Right lobe of liver (tissue), 6 donors: ENCODE measurements around the gene LDLRAD4. TPM values are rescaled to one million over a fixed set of nuclear protein-coding genes. Genes with fewer than 3 reads are reported as not detected.

ENCODE experiments used
- ATAC-seq, 4 donors: fragments of 200-7000 bp; cut with Tn5 transposase; one replicate each; pipeline ENCODE4 v1.9.1; 2020; ENCODE audit warnings: mild to moderate bottlenecking in 4 of 4, moderate library complexity in 4 of 4
- DNase-seq, 3 donors: peaks; one replicate each; pipeline ENCODE4 v3.0.0-alpha.2; 2020
- H3K27ac ChIP-seq, 3 donors: fragments of 200-600 bp; one replicate each; pipeline ENCODE4 v1.8.0; 2022
- H3K27me3 ChIP-seq, 2 donors: fragments of 200-600 bp; one replicate each; pipeline ENCODE4 v1.8.0; 2022
- H3K36me3 ChIP-seq, 4 donors: fragments of 200-600 bp; sonication (generic) in 1 of 4; one replicate each; pipeline versions ENCODE4 v1.5.1 to v1.8.0; 2017 to 2022; ENCODE audit warnings: control low read depth in 1 of 4
- H3K4me1 ChIP-seq, 4 donors: fragments of 200-600 bp; sonication (generic) in 1 of 4; one replicate each; pipeline versions ENCODE4 v1.5.1 to v1.8.0; 2017 to 2022; ENCODE audit warnings: control low read depth in 1 of 4
- H3K4me3 ChIP-seq, 3 donors: fragments of 200-600 bp; one replicate each; pipeline ENCODE4 v1.8.0; 2022
- H3K9me3 ChIP-seq, 4 donors: fragments of 200-600 bp; sonication (generic) in 1 of 4; one replicate each; pipeline versions ENCODE4 v1.5.1 to v1.8.0; 2017 to 2022; ENCODE audit warnings: control low read depth in 1 of 4
- POLR2A ChIP-seq: fragments of 450-650 bp; IDR thresholded peaks from one replicate; pipeline ENCODE4 v1.6.1; 2017; ENCODE audit warnings: antibody characterized with exemption, mild to moderate bottlenecking
- WGBS: methylation state at CpG from one replicate; pipeline ENCODE4 v1.1.6; 2018; ENCODE audit warnings: low coverage, low lambda C conversion rate; ENCODE audit not compliant: insufficient coverage; ENCODE audit errors: missing lambda C conversion rate; 5-methylcytosine and 5-hydroxymethylcytosine counted together
- intact Hi-C, 2 donors: fragments of 100-400 bp; cut with DNase I; formaldehyde crosslinking; loops; one replicate each; pipeline versions ENCODE4 v1.11.2 to v1.14.1; 2022
- total RNA-seq, 6 experiments: library from RNA; depleted of rRNA in 2 of 6; stranded (reverse); fragments of >200 nt in 2 of 6; fragmentation: NEBNext Ultra II Directional in 3 of 6; extraction: Animal tissue kit (Norgen Biotek cat#: 25700) in 3 of 6; gene quantifications; one replicate each; pipeline versions ENCODE4 v1.1.0 to v1.2.4, GENCODE V29; 2016 to 2023
- TF ChIP-seq, protein P1 (sequence below), 4 donors: fragments of 200-600 bp in 3 of 4; fragments of 450-650 bp in 1 of 4; IDR thresholded peaks; one replicate each; pipeline versions ENCODE4 v1.5.1 to v1.8.0; 2016 to 2022; ENCODE audit warnings: antibody characterized with exemption in 4 of 4, mild to moderate bottlenecking in 2 of 4
- donor health status: DM: no; HTN: yes; CAD: no.
- donor health status: DM: no; HTN: no; CAD: no.
- donor health status: DM: no; HTN: no; CAD: no.
- donor health status: DM: no; HTN: yes; CAD: no.
- donor health status: DM: no; HTN: yes; CAD: no.

The LDLRAD4 gene
- total RNA-seq, 6 experiments from 2014 or later, result 10.6 to 66.4 (median 18.7) TPM

DNA sequence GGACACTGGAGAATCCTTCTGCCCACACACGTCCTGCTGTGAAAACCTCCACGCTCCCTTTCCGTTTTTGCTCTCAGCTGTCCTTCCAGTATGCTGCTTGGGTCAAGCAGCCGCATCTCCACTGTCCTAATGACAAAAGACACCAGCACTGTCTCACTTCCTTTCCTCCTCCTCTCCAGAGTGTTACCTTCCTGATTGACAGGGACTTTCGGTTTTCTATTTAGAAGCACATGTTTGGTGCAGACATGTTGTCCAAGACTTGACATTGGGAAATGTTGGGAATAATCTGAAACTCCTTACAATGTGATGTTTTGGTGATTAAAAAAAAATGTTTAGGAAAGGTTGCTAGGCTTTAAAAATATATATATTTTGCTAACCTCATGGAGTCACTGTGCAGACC lies 281.2 kb downstream of the LDLRAD4 start:
- 61% methylated on average over 5 of the region's 5 CpGs for WGBS
- no peaks in the 10 kb centered on the region for H3K36me3 ChIP-seq
- TF ChIP-seq, protein P1, sequence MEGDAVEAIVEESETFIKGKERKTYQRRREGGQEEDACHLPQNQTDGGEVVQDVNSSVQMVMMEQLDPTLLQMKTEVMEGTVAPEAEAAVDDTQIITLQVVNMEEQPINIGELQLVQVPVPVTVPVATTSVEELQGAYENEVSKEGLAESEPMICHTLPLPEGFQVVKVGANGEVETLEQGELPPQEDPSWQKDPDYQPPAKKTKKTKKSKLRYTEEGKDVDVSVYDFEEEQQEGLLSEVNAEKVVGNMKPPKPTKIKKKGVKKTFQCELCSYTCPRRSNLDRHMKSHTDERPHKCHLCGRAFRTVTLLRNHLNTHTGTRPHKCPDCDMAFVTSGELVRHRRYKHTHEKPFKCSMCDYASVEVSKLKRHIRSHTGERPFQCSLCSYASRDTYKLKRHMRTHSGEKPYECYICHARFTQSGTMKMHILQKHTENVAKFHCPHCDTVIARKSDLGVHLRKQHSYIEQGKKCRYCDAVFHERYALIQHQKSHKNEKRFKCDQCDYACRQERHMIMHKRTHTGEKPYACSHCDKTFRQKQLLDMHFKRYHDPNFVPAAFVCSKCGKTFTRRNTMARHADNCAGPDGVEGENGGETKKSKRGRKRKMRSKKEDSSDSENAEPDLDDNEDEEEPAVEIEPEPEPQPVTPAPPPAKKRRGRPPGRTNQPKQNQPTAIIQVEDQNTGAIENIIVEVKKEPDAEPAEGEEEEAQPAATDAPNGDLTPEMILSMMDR (IDR thresholded peaks at IDR 0.05), result no peak
- TF ChIP-seq POLR2A, result no peak
- peak overlapping the region in 2 of 3 donors; percentile 24 to 66 for H3K27ac ChIP-seq
- H3K9me3 ChIP-seq, result no peaks in the 10 kb centered on the region
- H3K4me1 ChIP-seq, result peaks cover 0 to 25% (median 12%) of the 10 kb centered on the region in 4 donors
- ATAC-seq, result no peak
- no peak overlapping the region for H3K4me3 ChIP-seq
- no peaks in the 10 kb centered on the region for H3K27me3 ChIP-seq
- intact Hi-C loops, result no loop called here
- DNase-seq, result no peak

DNA sequence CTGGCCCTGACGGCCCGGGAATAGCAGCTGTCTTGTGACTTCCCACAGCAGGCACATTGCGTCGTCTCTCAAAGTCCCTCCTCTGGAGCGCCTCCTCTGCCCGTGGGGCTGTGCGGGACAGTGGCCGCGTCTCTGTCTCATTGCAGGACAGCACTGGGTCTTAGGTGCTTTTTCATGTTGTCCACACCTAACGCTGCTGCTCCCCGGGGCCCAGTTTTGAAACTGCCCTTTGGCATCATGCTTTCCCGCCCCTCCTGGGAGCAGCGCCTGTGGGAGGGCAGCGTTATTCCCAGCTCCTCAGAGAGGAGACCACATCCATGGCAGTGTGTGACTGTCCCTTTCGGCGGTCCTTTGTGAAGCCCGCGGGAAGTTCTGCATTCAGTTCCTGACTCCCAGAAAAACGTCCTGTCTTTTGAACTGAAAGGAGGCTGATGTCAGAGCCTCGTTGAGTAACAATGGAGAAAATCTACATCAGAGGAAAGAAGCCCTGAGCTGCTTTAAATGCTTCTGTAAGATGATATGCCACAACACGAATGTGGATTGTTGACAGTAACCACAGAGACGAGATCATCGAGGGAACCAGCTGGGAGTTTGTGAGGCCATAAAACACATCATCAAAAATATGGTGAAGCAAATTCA lies 281.8 kb downstream of the LDLRAD4 start:
- ATAC-seq (peak; percentile 27 to 65 (median 54)), DNase-seq (no peak)
- Histone ChIP-seq H3K4me1 (peaks cover 0 to 25% (median 12%) of the 10 kb centered on the region in 4 donors), H3K27ac (peak overlapping the region in 2 of 3 donors; percentile 24 to 66), H3K4me3 (no peak overlapping the region), H3K9me3 (no peaks in the 10 kb centered on the region), H3K36me3 (no peaks in the 10 kb centered on the region), H3K27me3 (no peaks in the 10 kb centered on the region)
- WGBS, result 29% methylated on average over 21 of the region's 23 CpGs
- no peak for TF ChIP-seq POLR2A
- TF ChIP-seq, protein P1 (IDR thresholded peaks at IDR 0.05), result no peak
- intact Hi-C loops, result no loop called here

DNA sequence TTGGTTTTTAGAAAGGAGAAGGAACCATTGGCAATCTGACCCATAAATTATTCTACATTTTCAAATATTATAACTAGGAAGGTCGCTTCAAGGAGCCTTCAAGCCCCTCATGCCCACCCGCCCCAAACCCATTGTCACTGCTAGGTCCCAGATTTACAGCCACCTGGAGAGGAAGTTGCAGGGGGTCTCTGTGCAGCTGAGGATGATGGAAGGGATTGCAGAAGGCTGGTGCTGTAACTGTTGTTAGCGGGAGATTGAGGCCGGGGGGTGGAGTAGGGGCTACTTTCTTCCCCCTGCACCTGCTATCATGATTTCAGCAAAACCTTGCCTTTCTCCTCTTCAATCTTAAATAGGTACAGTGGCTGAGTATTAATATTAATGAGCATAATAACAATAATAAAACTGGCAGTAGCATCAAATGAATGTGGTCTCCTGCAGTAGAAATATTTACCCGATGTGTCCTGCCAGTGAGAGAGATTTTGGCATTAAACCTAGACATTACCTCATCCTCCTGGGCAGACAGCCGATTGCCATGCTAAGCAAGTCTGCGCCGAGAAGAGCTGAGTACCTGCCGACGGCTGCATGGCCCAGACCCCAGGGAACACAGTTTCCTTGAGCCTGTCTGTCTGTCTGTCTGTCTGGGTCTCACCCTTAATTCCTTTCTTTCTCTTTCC lies 282.4 kb downstream of the LDLRAD4 start:
- peak; percentile 61 to 84 (median 69) for DNase-seq
- Histone ChIP-seq H3K27ac (peak overlapping the region; percentile 8 to 78 (median 26)), H3K4me3 (no peak overlapping the region), H3K4me1 (peaks cover 0 to 25% (median 12%) of the 10 kb centered on the region in 4 donors), H3K27me3 (no peaks in the 10 kb centered on the region), H3K36me3 (no peaks in the 10 kb centered on the region), H3K9me3 (no peaks in the 10 kb centered on the region)
- TF ChIP-seq POLR2A, result no peak
- TF ChIP-seq, protein P1 (IDR thresholded peaks at IDR 0.05), result no peak
- 55% methylated on average over 9 of the region's 10 CpGs for WGBS
- peak; percentile 88 to 92 (median 92) for ATAC-seq
- intact Hi-C loops, result no loop called here

DNA sequence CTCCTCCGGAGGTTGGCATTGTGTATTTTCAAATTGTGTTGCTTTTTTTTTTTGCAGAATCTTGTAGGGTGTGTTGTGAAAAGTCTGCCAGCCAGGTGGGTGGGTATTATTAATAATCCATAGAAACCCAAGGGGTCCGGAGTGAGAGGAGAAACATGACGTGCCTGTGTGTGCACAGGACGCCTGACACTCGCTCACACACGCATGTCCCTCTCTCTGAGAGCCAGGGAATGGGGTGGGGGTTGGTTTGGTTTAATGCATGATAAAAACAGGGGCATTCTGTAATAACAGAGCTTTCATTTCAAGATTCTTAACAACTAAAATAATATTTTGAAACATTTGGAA lies 283.0 kb downstream of the LDLRAD4 start:
- intact Hi-C loops, result no loop called here
- 23% methylated on average over 6 of the region's 6 CpGs for WGBS
- DNase-seq, result no peak
- peak; percentile 4 to 12 (median 6) for ATAC-seq
- H3K4me3 ChIP-seq, result no peak overlapping the region
- no peaks in the 10 kb centered on the region for H3K27me3 ChIP-seq
- no peak for TF ChIP-seq POLR2A
- TF ChIP-seq, protein P1 (IDR thresholded peaks at IDR 0.05), result no peak
- no peaks in the 10 kb centered on the region for H3K36me3 ChIP-seq
- no peaks in the 10 kb centered on the region for H3K9me3 ChIP-seq
- peaks cover 0 to 25% (median 12%) of the 10 kb centered on the region in 4 donors for H3K4me1 ChIP-seq
- peak overlapping the region; percentile 8 to 78 (median 26) for H3K27ac ChIP-seq
